Measurements from ENCODE around the gene PTPRU.
"Not testable (repeated sequence)": the region's sequence is repeated elsewhere in the genome, so short reads cannot be mapped to it uniquely, and the experiment has no call there.

PTPRU gene

DNA sequence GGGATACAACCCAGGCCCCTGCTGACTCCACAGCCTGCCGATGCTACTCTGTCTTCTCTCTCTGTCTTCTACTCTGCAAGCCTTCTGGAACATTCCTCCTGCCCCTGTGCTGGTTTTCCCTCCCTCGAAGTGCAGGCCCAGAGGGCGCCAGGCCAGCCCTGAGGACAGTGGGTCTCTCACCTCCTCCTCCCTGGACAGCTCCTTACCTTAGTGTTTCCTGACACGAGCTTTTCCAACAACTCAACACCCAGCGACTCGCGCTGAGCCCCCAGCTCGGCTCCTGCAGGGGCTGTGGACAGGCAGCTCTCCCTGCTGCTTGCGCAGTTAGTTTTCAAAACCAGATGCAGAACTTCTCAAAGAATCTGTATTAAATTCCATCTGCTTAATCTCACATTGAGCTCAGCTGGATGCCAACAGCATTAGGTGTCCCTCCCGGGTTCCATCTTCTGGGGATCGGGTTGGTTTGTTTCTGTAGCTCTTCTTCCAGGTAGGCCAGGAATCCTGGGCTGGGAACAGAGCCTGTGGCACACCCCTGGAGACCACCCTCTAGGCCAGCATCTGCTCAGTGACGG, 54.2 kb downstream of the PTPRU start:
- no peak for DNase-seq (ENCODE audit: low spot score)

DNA sequence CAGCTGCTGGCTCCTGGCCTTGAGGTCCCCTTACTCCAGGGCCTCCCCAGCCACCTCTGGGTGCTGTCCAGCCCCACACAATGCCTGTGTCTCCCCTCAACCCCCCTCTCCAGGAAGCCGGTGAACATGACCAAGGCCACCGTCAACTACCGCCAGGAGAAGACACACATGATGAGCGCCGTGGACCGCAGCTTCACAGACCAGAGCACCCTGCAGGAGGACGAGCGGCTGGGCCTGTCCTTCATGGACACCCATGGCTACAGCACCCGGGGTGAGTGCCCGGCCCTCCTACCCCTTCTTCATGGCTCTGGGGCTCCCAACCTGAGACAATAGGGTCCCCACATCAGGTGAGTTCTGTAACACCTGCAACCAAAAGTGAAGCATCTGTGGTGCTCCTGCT, 55.4 kb downstream of the PTPRU start:
- no peak for DNase-seq (ENCODE audit: low spot score)

DNA sequence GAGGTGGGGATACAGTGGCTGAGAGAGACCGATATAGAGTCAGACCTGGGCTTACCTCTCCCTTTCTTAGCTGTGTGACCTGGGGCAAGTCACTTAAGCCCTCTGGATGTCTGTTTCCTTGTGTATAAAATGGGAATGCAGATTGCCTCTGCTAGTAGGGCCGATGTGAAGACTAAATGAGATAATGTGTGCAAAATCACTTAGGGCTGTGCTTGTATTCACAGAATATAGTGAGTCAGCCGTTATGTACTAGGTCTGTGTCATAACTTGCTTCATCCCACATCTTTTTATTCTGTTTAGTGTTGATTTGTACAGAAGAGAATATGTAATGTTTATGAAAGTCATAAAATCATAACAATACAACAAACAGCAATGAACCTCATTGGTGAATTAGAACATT, 56.0 kb downstream of the PTPRU start:
- no peak for DNase-seq (ENCODE audit: low spot score)

DNA sequence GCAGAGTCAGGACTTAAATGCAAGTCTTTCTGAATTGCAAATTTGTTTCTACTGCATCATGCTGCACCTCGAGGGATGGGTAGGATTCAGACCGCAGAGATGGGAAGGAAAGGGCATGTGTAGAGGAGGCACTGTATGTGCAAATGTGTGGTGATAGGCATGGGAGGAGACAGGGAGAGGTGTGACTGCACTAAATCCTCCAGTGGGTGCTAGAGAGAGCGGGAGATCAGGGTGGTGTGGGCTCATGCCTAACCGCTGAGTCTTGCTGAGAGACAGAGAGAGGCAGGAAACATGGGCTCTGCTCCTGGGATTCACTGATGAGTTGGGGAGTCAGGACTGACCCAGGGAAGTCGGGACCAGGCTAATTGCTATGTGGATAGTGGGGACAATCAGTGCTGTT, 61.1 kb downstream of the PTPRU start:
- no peak for DNase-seq (ENCODE audit: low spot score)

DNA sequence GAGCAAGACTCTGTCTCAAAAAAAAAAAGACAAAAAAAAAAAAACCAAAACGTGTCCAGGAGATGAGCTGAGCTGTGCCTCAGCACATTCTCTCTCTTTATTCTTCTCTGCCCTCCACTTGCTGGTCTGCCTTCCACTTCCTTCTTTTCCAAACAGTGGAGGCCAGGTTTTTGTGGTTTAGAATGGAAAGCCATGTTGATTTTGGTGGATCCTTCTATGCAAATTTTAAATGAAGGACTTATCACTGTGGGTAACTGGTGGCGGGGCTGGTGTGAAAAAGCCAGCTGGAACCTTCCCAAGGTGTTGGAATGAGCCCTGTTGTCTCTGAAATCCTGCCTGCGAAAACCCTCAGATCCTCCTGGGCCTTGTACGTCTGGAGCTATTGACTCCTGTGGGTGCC, 61.9 kb downstream of the PTPRU start:
- DNase-seq (ENCODE audit: low spot score), result no peak

DNA sequence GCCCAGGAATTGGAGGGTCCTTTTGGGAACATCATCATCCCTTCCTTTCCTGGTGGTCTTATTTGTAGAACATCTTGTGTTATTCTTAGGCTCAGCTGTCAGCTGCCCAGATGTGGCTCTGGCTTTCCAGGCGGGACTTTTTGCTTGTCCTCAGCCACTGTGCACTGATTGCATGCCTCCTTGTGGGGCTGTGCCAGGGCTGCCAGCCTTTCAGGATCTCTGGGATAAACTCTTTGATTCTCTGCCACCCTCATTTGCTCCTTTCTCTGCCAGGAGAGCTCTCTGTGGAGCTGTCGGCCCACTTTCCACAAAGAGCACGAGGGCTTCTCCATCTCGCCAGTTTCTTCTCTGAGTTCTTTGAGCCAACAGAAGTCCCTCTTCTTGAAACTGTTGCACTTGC, 63.1 kb downstream of the PTPRU start:
- no peak for DNase-seq (ENCODE audit: low spot score)

DNA sequence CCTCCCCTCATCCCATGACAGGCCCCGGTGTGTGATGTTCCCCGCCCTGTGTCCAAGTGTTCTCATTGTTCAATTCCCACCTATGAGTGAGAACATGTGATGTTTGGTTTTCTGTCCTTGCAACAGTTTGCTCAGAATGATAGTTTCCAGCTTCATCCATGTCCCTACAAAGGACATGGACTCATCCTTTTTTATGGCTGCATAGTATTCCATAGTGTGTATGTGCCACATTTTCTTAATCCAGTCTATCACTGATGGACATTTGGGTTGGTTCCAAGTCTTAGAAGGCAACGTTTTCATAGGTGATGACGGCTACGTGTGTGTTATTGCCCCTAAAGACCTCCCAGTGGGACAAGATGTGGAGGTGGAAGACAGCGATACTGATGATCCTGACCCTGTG, 65.4 kb downstream of the PTPRU start:
- not testable (repeated sequence) for DNase-seq (ENCODE audit: low spot score)

DNA sequence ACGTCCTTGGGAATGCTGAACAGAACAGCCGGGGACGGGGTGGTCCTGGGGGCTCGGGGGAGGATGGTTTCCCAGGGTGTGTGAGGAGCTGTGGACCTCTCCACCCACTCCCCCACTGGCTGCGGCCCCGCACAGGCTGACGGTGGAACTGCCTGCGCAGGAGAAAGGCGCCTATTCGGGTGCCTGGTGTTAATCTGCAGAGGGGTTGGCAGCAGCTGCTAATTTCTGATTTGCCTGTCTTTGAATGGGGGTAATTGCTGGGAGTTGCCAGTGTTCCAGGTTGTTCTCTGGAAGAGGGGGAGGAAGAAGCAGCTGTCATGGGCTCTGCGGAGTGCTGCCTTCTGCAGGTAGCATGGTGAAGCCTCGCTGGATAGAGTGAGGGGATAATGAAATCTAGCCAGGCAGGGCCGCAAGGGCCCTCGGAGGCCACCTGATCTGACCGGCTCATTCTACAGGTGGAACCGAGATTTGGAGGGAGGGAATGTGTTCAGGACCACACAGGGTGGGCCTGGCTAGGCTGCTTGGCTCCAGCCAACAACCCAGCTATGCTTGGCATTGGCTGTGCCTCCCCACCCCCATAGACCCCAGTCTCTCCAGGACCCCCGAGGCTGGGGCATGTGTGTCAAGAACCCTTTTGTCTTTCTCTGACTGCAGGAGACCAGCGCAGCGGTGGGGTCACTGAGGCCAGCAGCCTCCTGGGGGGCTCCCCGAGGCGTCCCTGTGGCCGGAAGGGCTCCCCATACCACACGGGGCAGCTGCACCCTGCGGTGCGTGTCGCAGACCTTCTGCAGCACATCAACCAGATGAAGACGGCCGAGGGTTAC, 67.1 kb downstream of the PTPRU start:
- no peak for DNase-seq (ENCODE audit: low spot score)

DNA sequence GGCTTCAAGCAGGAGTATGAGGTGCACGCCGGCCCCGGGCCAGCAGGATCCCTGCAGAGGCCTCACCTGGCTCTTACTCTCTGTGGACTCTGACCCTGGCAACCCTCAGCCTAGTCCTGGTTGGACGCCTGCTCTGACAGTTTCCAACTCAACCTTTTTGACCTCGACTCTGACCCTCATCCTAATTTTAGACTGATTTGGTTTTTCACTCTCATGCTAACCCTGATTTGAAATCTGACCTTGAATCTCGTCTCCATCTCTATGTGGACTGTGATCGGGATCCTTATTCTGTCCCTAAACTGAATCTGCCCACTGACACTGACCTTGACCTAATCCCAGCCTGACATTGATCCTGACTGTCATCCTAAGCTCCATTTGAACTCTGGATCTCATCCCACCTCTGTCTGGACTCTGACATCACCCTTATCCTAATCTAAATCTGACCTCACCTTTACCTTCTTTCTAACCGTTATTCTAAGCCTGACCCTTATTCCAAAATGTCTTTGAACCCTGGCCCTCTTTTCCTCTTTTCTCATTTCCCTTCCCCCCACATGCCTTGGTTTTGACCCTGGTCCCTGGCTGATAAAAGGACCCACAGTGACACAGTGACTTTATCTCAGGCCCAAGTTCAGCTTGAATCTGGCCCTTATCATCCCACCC, 67.8 kb downstream of the PTPRU start:
- DNase-seq (ENCODE audit: low spot score), result no peak

DNA sequence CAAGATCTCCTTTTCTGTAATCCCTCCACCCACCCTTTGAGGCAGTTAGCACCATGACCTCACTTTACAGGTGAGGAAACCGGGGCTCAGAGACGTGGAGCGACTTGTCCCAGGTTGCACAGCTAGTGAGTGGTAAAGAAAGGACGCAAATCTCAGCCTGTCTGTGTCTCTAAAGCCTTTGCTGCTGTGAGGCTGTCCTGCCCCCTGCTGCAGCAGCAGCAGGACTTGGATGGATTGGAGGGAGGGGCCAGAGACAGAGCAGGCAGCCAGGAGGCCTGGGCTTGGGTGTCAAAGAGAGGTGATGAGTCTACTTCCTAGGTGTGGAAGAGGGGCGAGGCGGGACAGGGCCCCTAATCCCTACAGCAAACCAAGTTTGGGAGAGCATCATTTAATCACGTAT, 69.6 kb downstream of the PTPRU start:
- DNase-seq (ENCODE audit: low spot score), result no peak

DNA sequence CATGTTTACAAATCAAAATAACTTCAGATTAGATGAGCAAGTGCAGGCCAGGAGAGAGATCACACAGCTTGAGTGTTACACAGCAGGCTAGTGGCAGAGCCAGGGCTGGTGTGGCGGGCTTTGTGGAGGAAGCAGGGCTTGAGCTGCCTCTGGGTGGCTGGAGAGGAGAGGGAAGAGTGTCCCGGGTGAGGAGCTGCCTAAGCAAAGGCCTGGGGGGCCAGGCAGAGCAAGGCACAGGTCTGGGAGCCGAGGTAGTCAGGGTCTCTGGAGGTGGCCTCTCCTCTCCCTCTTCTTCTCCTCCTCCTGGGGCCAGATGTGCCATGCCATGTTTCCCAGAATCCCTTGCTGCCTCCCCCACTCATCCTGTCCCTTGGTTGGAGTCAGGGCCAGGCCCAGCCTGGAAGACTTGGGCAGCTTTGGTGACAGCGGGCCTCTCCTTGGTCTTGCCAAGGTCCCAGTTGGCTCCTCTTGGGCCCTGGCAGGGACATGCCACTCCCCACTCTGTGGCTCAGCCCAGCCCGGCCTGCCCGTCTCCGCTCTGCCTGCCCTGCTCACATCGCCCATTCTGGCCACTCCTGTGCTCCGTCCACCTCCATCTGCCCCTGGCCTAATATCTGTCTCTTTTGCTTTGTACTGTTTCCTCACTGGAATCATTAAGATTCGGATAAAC, 70.3 kb downstream of the PTPRU start:
- no peak for DNase-seq (ENCODE audit: low spot score)

DNA sequence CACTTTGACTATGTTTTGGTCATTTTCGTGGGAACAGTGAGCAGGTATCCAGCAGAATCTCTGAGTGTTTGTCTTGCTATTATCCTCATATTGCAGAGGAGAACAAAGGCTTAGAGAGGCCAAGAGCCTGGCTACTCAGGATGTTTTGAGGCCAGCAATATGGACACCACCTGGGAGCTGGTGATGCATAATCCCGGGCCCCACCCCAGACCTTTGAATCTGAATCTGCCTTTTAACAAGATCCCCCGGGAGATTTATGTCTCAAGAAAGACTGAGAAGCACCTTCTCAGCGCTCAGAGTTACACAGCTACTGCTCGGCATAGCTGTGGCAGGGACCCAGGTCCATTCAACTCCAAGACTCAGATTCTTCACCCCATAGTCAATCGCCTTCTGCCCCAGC, 72.8 kb downstream of the PTPRU start:
- DNase-seq (ENCODE audit: low spot score), result no peak

DNA sequence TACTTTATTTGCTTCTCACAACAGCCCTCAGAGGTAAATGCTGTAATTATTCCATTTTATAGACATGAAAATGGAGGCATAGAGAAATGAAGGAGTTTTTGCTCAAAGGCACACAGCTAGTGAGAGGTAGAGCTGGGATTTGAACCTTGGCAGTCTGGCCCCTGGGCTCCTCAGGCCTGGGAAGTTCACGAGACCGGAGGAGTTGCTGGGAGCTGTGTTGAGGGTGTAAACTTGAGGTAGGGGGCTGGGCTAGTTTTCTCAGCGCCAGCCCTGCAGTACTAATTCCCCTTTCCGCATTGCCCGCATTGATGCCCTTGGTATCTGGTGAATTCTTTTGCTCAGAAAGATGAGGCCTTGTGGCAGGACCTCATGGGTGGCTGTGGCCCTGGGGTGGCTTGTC, 73.3 kb downstream of the PTPRU start:
- DNase-seq (ENCODE audit: low spot score), result no peak

DNA sequence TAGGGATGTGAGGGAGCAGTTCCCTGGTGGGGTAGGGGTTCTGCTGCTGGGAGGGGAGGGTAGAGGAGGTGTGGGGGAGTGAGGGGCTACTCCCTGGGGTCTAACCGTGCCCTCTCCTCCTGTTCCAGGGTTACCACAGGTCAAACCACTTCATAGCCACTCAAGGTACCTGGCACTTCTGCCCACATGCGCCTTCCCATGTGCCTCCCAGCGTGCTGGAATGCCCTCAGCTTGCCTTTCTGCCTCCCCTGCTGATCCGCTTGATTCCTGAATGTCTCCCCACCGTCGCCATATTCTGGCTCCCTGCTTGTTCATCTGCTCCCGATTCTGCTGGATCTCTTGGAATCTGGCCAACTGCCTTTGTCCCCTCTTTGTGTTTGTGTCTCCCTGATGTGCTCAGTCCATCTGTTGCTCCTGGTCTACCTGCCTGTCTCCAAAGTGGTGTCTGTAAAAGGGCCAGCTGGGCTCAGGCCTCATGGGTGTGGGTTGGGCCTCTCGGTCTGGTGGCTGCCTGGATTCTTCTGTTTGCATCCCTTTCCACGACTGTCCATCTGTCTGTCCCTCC, 74.4 kb downstream of the PTPRU start:
- DNase-seq (ENCODE audit: low spot score), result no peak

DNA sequence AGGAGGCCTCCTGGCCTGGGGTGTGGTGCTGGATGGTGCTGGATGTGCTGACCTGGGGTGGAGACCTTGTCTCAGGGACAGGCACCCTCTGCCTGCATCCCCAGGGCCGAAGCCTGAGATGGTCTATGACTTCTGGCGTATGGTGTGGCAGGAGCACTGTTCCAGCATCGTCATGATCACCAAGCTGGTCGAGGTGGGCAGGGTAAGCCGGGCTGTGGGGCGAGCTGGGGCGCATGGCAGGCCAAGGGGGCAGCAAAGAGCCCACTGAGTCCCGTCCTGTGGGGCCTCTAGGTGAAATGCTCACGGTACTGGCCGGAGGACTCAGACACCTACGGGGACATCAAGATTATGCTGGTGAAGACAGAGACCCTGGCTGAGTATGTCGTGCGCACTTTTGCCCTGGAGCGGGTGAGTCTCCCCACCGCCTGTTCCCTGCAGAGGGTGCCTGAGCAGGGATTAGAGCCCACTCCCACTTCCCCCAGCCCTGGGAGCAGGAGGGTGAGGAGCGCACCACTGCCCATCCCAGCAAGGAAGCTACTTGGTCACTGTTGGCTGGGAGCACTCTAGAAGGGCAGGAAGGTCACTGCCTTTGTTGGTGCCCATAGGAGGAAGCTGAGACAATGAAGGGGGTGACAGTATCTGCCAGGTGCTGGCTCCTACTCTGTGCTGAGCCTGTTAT, 75.2 kb downstream of the PTPRU start:
- DNase-seq (ENCODE audit: low spot score), result no peak

DNA sequence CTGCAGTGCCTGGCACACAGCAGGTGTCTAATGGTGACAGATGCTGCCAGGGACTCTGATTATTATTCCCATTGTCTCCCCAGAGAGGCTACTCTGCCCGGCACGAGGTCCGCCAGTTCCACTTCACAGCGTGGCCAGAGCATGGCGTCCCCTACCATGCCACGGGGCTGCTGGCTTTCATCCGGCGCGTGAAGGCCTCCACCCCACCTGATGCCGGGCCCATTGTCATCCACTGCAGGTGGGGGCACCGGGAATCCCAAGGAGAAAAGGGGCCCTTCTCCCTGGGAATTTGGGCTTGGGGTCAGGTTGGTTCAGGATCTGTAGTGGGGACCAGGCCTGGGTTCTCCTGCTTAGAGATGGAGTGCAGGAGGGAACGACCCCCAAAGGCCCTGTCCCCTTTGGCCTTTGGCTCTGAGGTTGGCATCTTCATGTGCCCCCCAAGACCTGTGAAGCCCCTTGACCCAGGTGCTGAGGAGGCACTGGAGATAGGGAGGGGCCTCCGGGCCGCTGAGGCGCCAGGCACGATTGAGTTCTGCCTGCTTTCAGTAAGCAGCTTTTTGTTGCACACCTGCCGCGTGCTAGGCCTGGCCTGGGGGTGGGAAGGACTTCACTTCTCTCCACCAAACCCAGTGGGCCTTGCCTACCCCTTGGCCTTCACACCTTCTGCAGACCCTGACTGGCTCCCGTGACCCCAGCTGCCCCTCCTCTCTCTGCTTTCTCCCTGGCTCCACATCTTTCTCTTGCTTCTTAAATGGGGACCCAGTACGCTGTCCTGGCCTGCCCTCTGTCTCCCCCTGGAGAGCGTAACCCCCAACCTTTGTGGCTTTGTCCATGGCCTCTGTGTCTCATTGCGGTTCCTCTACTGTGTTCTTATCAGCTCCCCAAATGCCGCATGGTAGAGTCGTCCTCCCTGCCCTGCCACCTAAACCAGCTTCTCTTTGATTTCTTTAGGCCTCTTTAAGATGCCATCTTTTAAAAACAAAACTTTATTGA, 76.4 kb downstream of the PTPRU start:
- DNase-seq (ENCODE audit: low spot score), result no peak

DNA sequence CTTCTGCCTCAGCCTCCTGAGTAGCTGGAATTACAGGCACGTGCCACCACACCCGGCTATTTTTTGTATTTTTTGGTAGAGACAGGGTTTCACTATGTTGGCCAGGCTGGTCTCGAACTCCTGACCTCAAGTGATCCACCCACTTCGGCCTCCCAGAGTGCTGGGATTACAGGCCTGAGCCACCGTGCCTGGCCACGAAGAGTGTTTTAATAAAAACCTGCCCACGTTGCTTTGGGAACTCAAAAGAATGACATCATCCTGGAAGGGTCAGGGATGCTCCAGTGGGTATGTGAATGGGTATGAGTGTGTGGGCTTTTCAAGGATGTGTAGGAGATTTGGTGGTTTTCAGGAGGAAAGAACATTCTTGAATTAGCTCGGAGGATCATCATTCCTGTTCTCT, 78.4 kb downstream of the PTPRU start:
- not testable (repeated sequence) for DNase-seq (ENCODE audit: low spot score)

DNA sequence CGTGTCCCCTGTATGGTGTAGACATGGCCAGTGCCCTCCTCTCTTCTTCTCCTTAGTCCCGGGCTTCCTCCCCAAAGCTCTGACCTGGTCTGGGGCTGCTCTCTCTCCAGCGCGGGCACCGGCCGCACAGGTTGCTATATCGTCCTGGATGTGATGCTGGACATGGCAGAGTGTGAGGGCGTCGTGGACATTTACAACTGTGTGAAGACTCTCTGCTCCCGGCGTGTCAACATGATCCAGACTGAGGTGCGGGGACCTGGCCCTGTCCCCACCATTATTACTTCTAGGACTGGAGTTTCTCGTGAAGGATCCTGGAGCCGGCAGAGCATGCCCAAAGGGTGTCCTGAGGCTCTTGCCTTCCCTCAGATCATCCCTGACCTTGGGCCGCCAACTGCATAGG, 78.9 kb downstream of the PTPRU start:
- DNase-seq (ENCODE audit: low spot score), result no peak

DNA sequence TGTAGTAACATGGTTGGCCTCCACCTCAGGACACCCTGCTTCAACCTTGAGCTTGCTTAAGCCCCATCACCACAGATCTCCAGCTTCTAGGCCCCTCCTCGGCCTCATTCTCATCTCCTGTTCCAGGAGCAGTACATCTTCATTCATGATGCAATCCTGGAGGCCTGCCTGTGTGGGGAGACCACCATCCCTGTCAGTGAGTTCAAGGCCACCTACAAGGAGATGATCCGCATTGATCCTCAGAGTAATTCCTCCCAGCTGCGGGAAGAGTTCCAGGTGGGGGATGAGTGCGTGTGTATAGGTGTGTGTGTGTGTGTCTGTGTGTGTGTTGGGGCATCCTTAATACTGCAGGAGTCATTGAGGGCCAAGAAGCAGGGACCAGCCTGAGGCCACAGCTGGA, 79.6 kb downstream of the PTPRU start:
- DNase-seq (ENCODE audit: low spot score), result no peak

DNA sequence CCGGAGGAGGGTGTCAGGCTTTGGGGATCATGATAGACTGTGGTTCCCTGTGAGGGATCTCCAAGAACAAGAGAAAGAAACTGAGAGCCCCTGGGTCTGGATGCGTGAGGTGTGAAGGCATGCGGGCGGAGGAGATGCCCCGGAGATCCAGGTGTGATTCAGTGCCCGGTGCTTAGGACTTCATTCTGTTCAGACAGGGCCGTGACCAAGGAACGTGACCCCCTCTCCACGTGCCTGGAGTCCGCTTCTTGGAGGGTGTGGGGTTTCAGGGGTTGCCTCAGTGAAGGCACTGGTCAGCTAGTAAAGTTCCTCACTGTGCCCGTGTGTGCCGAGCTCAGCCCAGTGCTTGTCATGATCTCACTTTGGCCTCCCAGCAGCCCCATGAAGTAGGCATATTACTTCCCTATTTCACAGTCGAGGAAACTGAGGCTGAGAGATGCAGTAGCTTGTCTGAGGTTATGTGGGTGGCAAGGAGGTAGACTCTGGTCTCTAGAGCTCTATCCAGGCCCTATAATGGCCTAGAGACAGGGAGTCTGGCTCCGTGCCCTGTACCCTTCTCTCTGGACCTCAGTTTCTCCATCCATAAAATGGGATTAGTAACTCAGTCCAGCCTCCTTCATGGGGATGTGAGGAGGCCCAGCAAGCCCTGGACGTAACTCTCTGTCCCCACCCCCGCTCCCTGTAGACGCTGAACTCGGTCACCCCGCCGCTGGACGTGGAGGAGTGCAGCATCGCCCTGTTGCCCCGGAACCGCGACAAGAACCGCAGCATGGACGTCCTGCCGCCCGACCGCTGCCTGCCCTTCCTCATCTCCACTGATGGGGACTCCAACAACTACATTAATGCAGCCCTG, 81.0 kb downstream of the PTPRU start:
- no peak for DNase-seq (ENCODE audit: low spot score)
